ENCODE data around the gene CRYBB2.

CRYBB2 gene

DNA sequence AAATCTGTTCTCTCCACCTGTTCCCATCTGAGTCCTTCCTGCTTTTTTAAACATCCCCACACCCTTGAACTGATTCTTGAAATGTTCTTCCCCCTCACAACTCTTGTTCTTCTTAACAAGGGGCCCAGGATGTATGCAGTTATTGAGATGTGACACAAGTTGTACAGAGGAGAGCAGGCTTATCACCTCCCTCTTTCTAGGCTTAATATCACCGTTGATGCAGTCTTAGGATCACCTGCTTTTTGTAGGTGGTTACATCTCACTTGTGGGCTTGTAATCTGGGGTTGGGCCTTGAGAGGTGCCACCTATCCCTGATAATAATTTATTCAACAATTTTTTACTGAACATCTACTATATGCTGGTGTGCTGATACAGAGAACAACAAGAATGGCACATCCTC lies 13.6 kb upstream of the CRYBB2 start:
- in situ Hi-C loops (cut with MboI; ENCODE audit: low pct_unique_long_range_greater_than_20kb, low sequenced_read_pairs, unreplicated experiment) = no loop called here
- no peak for DNase-seq (ENCODE audit: low spot score)
- TF ChIP-seq, protein P1, sequence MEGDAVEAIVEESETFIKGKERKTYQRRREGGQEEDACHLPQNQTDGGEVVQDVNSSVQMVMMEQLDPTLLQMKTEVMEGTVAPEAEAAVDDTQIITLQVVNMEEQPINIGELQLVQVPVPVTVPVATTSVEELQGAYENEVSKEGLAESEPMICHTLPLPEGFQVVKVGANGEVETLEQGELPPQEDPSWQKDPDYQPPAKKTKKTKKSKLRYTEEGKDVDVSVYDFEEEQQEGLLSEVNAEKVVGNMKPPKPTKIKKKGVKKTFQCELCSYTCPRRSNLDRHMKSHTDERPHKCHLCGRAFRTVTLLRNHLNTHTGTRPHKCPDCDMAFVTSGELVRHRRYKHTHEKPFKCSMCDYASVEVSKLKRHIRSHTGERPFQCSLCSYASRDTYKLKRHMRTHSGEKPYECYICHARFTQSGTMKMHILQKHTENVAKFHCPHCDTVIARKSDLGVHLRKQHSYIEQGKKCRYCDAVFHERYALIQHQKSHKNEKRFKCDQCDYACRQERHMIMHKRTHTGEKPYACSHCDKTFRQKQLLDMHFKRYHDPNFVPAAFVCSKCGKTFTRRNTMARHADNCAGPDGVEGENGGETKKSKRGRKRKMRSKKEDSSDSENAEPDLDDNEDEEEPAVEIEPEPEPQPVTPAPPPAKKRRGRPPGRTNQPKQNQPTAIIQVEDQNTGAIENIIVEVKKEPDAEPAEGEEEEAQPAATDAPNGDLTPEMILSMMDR (IDR thresholded peaks at IDR 0.05; ENCODE audit: extremely low read depth, insufficient read depth, missing control alignments) = no peak

DNA sequence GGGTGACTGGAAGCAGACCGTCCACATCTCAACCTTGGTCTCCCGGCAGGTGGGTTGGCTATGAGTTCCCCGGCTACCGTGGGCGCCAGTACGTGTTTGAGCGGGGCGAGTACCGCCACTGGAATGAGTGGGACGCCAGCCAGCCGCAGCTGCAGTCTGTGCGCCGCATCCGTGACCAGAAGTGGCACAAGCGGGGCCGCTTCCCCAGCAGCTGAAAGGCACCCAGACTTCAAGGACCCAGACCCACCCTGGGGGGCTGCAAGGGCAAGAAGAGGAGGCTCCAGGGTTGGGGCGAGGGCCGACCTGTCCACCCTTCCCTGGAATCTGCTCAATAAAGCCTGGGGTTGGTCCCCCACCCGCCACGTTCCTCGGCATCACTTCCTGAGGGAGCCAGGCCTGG lies 12.4 kb upstream of the CRYBB2 start:
- in situ Hi-C loops (cut with MboI; ENCODE audit: low pct_unique_long_range_greater_than_20kb, low sequenced_read_pairs, unreplicated experiment) = no loop called here
- no peak for DNase-seq (ENCODE audit: low spot score)
- TF ChIP-seq, protein P1 (IDR thresholded peaks at IDR 0.05; ENCODE audit: extremely low read depth, insufficient read depth, missing control alignments) = no peak

DNA sequence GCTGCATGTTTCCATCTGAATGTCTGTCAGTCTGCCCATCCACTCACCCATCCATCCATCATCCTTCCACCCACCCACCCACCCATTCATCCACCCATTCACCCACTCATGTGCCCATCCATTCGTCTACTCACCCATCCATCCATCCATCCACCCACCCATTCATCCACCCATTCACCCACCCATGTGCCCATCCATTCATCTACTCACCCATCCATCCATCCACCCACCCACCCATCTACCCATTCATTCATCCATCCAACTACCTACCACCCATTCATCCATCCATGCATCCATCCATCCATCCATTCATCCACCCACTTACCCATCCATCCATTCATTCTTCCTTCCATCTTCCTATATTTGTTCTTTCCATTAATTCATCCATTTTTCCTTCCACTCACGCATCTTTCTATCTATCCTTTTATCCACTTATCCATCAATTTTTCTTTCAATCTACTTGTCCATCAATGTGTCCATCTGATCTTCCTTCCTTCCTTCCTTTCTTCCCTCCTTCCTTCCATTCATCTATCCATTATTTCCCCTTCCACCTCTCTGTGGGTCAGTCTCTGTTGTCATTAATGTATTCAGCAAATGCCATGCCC lies 11.8 kb upstream of the CRYBB2 start:
- no peak for DNase-seq (ENCODE audit: low spot score)
- in situ Hi-C loops (cut with MboI; ENCODE audit: low pct_unique_long_range_greater_than_20kb, low sequenced_read_pairs, unreplicated experiment) = no loop called here
- TF ChIP-seq, protein P1 (IDR thresholded peaks at IDR 0.05; ENCODE audit: extremely low read depth, insufficient read depth, missing control alignments) = no peak

DNA sequence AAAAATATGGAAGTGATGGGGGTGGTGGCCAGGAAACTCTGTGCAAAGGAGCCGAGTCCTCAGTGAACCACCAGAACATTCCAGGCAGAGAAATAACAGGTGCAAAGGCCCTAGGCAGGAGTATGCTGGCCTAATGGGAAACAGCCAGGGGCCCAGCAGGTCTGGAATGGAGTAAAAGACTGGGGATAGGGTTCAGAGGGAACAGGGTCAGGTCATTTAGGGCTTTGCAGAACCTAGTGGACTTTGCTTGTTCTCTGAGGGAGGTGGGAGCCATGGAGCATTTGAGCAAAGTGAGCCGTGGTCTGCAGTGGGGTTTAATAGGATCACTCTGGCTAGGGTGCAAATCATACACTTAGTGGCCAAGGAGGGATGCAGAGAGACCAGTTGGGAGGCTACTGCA lies 11.1 kb upstream of the CRYBB2 start:
- no peak for DNase-seq (ENCODE audit: low spot score)
- TF ChIP-seq, protein P1 (IDR thresholded peaks at IDR 0.05; ENCODE audit: extremely low read depth, insufficient read depth, missing control alignments) = no peak
- in situ Hi-C loops (cut with MboI; ENCODE audit: low pct_unique_long_range_greater_than_20kb, low sequenced_read_pairs, unreplicated experiment) = no loop called here

DNA sequence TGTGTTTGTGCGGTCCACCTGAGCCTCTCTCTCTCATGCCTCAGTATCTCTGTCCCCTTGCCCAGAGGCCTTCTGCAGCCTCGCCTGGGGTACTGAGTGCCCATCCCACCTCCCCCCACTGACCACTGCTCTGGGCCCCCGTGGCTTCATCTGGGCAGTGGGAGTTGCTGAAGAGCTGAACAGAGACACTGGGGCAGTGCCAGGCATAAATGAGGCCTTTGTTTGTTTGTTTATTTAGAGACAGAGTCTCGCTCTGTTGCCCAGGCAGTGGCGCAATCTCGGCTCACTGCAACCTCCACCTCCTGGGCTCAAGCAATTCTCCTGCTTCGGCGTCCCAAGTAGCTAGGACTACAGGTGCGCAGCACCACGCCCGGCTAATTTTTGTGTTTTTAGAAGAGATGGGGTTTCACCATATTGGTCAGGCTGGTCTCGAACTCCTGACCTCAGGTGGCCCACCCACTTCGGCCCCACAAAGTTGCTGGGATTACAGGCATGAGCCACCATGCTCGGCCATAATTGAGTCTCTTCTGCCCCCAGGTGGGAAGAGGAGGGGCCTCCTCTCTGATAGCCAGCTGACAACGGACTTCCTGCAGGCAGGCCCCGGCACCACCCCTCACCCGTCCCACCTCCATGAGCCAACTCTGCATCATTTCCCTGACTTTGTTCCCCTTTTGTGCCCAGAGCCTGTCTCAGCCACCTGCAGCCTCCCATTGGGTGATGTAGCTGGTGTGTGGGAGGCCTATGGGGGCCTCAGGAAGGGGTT lies 10.5 kb upstream of the CRYBB2 start:
- TF ChIP-seq, protein P1 (IDR thresholded peaks at IDR 0.05; ENCODE audit: extremely low read depth, insufficient read depth, missing control alignments) = no peak
- no peak for DNase-seq (ENCODE audit: low spot score)
- in situ Hi-C loops (cut with MboI; ENCODE audit: low pct_unique_long_range_greater_than_20kb, low sequenced_read_pairs, unreplicated experiment) = no loop called here

DNA sequence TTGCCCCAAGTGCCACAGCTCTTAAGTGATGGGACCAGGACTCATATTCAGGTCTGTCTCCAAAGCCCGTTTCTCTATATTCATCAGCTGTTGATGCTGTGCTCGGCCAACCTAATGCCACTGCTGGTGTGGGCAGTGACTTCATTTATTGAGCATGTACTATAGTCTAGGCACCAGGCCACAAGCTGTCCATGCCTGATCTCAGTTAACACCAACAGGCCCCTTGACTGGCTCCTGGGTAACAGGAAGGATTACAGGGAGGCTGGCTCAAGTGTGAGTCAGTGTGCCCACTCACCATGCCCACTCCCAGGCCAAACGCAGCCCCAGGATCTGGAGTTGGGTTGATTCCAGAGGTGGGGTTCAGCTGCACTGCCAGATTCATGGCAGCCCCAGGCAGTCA lies 8.6 kb upstream of the CRYBB2 start:
- TF ChIP-seq, protein P1 (IDR thresholded peaks at IDR 0.05; ENCODE audit: extremely low read depth, insufficient read depth, missing control alignments) = no peak
- in situ Hi-C loops (cut with MboI; ENCODE audit: low pct_unique_long_range_greater_than_20kb, low sequenced_read_pairs, unreplicated experiment) = no loop called here

More for the DNA sequence above, 8.6 kb upstream of the CRYBB2 start:
- no peak for DNase-seq (ENCODE audit: low spot score)
